Measurements from ENCODE around the gene PEA15. TPM values are rescaled to one million over a fixed set of nuclear protein-coding genes. Genes with fewer than 3 reads are reported as not detected.

The PEA15 gene
- total and polyA plus RNA-seq, 9 of the 15 experiments (the other 6 are each of a cell fraction or from before 2014, with no cell fraction given) = 8.2 to 175 (median 35.4) TPM

DNA sequence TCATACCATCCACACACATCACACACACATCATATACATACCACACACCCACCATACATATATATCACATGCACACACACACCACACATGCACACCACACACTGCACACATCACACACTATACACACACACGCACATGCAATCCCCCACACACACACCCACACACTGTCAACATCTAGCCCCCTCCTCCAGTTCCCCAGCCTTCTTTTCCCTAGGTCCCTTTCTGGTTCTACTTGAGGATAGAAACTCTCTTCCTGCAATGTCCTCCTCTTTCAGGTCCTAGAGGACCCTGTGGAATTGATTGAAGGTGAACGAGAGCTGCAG, 10.5 kb upstream of the PEA15 start:
- Histone ChIP-seq H4K20me1 (replicated peaks; ENCODE audit: control insufficient read depth, insufficient read depth, low read length) (no peaks in the 10 kb centered on the region), H3K9ac (ENCODE audit: insufficient read depth in 1 of 2, low read depth in 2 of 2, low read length in 2 of 2) (no peak overlapping the region), H3K79me2 (ENCODE audit: control insufficient read depth, insufficient read depth, low read length) (no peaks in the 10 kb centered on the region), H3K4me1 (replicated peaks in 1 of 2; ENCODE audit: control insufficient read depth in 2 of 2, insufficient read depth in 2 of 2, low read length in 2 of 2) (peaks cover 4 to 10% of the 10 kb centered on the region in 2 experiments), H2AFZ (ENCODE audit: low read depth, low read length) (no peak overlapping the region), H3K4me2 (ENCODE audit: insufficient read depth, low read length) (no peak overlapping the region), H3K27me3 (ENCODE audit: control insufficient read depth in 2 of 2, insufficient read depth in 2 of 2, low read length in 2 of 2) (peaks cover 11 to 33% of the 10 kb centered on the region in 2 experiments; a peak in 4 of 5 replicates), H3K9me3 (replicated peaks; ENCODE audit: control insufficient read depth, insufficient read depth, low read depth, low read length) (no peaks in the 10 kb centered on the region), H3K27ac (ENCODE audit: extremely low read depth, low read depth, low read length) (no peak overlapping the region), H3K36me3 (ENCODE audit: control insufficient read depth, insufficient read depth, low read length) (no peaks in the 10 kb centered on the region; the same call in 2 of the 3 replicates), H3K4me3 (no peak overlapping the region), H3K9me1 (ENCODE audit: control insufficient read depth, insufficient read depth, low read length) (no peaks in the 10 kb centered on the region)
- 7% methylated on average over 2 of the region's 2 CpGs for WGBS (ENCODE audit: insufficient coverage, low coverage, missing lambda C conversion rate)
- in situ Hi-C loops (cut with MboI) = no loop called here
- ATAC-seq = no peak
- ChIA-PET POLR2A (interaction anchor here (0.9 kb wide), 1 partner anchor 13 kb away, joined by 3 read pairs; no protein-coding TSS in a partner anchor), CTCF (ENCODE audit: low intra/inter-chr PET ratio) (no interaction called here)
- TF ChIP-seq RBM14 (IDR thresholded peaks at IDR 0.05; ENCODE audit: borderline replicate concordance, insufficient read depth, low read depth, low read length) (no peak), SUPT5H (IDR thresholded peaks at IDR 0.05) (no peak), CHD2 (IDR thresholded peaks at IDR 0.05; ENCODE audit: low read depth, low read length) (no peak), LCOR (CRISPR knock-in tag; IDR thresholded peaks at IDR 0.05) (no peak), NR1H2 (CRISPR knock-in tag; IDR thresholded peaks at IDR 0.05) (no peak)
- TF ChIP-seq, protein P1, sequence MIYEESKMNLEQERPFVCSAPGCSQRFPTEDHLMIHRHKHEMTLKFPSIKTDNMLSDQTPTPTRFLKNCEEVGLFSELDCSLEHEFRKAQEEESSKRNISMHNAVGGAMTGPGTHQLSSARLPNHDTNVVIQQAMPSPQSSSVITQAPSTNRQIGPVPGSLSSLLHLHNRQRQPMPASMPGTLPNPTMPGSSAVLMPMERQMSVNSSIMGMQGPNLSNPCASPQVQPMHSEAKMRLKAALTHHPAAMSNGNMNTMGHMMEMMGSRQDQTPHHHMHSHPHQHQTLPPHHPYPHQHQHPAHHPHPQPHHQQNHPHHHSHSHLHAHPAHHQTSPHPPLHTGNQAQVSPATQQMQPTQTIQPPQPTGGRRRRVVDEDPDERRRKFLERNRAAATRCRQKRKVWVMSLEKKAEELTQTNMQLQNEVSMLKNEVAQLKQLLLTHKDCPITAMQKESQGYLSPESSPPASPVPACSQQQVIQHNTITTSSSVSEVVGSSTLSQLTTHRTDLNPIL (CRISPR knock-in tag; IDR thresholded peaks at IDR 0.05) = no peak
- TF ChIP-seq, protein P2, sequence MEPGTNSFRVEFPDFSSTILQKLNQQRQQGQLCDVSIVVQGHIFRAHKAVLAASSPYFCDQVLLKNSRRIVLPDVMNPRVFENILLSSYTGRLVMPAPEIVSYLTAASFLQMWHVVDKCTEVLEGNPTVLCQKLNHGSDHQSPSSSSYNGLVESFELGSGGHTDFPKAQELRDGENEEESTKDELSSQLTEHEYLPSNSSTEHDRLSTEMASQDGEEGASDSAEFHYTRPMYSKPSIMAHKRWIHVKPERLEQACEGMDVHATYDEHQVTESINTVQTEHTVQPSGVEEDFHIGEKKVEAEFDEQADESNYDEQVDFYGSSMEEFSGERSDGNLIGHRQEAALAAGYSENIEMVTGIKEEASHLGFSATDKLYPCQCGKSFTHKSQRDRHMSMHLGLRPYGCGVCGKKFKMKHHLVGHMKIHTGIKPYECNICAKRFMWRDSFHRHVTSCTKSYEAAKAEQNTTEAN (CRISPR knock-in tag; IDR thresholded peaks at IDR 0.05) = no peak
- intact Hi-C loops (cut with micrococcal nuclease) = loop anchor here (10.0 kb wide), 1 partner anchor 410 kb away; no protein-coding TSS in a partner anchor
- no peak for DNase-seq (ENCODE audit: extremely low read depth in 1 of 4, low spot score in 3 of 4)
- BruUV-seq (replicated peaks) = no TSS peak
- no peak for FAIRE-seq
